Stimulated activated CD4-positive, alpha-beta T cell treated with anti-CD3 and anti-CD28 coated beads, Interleukin-4, amount 100 ng/mL, for 48 hours (primary cell): Measurements from ENCODE around the gene TRAPPC13.
"Not testable (repeated sequence)": the region's sequence is repeated elsewhere in the genome, so short reads cannot be mapped to it uniquely, and the experiment has no call there.

Experiments used
- DNase-seq, 2 donors: peaks; one replicate each; pipeline ENCODE4 v3.0.0-alpha.2; 2020; ENCODE audit warnings: low read depth in 2 of 2

TRAPPC13 gene

GRCh38 chr5:65624571-65625555, at the start of gene TRAPPC13, which contains the start of gene SHLD3:
Gene TRAPPC13, plus strand, starts transcription at chr5:65625027. Its CDS starts 34 bp downstream, at chr5:65625061.
Gene SHLD3, plus strand, starts transcription at chr5:65625027. Its CDS starts 4,561 bp downstream, at chr5:65629588.
- peak; percentile 57 to 75 for DNase-seq

DNA sequence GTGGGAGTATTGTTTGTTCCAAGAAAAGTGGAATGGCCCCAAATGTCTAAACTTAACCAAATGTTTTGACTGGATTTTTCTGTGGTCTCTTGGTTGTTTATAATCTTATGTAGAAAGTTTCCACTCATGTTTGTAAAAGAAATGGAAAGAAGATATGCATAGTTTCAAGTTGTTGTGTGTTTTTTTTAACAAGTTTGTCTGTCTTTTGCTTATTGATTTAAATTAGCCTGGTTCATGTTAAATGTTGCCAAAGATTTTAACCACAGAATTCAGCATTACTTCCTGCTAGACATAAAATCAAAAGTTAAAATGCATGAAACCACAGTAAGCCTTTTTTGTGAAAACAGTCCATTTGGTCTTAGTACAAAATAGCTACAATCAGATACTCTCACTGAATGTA, 47.7 kb upstream of the TRAPPC13 start:
- no peak for DNase-seq

DNA sequence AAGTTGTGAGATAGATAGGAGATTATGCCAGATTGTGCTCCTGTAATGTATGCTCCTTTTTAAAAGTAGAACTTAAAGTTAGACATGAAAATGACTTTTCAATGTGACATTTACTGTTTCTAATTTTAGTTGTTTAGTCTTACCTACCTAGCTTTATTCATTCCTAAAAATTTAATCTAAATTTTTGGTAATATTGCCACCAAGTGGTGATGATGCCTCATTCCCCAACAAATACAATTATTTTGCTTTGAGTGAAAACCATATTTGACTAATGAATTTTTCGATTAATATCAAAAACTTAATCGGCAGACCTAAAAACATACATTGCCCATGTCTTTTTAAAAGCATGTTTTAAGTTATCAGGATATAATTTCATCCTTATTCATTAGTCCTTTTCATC, 36.1 kb upstream of the TRAPPC13 start:
- no peak for DNase-seq

- DNase-seq = not testable (repeated sequence)
Observed at GRCh38 chr5:65601761-65602160, 23.1 kb upstream of the TRAPPC13 start.

DNA sequence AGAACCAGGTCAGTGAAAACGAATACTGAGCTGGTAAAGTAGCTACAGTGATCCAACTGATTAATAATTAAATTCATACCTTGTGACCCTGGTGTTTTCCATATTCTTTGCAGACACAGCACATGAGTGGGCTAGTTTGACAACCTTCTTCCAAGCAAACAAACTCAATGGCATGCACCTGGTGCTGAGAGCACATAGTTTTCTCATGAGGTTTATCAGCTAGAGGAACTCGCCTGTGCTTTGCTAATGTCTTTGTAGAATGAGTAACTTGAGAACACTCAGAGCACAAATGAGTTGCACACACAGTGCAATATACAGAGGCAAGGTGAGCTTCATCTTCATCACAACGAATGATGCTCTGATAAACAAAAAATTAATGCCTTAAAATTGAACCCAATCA, 13.3 kb upstream of the TRAPPC13 start:
- DNase-seq = no peak

DNA sequence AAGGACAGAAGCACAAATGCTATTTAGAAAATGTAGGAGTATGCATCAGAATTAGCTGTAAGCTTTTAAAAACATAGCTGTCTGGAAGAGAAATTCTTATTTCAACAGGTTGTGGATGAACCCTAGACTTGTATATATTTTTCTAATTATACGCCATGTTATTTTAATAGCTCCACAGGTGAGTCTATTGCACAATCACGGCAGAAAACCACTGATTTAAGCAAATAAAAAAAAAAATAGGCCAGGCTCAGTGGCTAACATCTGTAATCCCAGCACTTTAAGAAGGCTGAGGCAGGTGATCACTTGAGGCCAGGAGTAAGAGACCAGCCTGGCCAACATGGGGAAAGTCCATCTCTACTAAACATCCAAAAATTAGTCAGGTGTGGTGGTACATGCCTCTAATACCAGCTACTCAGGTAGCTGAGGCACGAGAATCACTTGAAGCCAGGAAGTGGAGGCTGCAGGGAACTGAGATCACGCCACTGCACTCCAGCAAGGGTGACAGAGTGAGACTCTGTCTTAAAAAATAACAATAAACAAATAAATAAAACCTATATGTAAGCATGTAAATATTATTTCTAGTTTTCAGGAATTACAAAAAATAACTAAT, 12.4 kb upstream of the TRAPPC13 start:
- no peak for DNase-seq

DNA sequence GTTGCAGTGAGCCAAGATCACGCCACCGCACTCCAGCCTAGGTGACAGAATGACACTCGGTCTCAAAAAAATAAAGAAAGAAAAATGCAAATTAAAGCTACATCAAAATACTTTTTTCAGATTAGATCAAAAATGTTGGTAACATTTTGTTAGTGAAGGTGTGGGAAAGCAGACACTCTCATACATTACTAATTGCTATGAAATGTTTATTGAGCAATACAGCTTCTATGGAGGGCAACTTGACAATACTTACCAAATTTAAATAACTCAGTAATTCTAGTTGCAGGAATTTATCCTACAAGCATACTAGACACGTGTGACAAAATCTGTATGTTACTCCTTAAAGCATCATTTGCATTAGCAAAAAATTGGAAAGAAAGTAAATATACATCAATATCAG, 4.8 kb upstream of the TRAPPC13 start:
- no peak for DNase-seq

DNA sequence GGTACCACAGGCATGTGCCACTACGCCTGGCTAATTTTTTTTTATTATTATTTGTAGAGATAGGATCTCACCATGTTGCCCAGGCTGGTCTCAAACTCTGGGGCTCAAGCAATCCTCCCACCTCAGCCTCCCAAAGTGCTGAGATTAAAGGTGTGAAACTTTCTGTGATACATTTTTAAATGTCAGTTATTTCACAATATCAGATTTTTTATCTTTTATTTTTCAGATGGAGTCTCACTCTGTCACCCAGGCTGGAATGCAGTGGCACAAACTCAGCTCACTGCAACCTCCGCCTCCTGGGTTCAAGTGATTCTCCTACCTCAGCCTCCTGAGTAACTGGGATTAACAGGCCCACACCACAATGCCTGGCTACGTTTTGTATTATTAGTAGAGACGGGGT, 2.9 kb upstream of the TRAPPC13 start:
- not testable (repeated sequence) for DNase-seq

DNA sequence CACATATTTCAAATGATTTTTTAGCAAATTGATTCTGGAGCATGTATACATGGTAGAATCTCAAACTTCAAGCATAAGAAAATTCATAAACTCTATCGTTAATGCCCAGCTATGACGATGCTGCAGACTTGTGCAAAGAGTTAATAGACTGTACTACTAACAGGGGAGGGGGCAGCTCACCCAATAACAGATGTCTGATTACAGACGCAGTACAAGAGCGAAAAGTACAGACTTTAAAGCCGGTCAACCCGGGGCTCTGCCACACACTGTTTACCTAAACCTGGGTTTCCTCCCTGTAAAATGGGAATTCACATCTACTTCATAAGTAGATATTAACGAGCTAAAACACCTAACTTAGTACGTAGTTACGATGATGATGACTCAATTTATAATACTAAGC, 1.3 kb upstream of the TRAPPC13 start:
- no peak for DNase-seq

DNA sequence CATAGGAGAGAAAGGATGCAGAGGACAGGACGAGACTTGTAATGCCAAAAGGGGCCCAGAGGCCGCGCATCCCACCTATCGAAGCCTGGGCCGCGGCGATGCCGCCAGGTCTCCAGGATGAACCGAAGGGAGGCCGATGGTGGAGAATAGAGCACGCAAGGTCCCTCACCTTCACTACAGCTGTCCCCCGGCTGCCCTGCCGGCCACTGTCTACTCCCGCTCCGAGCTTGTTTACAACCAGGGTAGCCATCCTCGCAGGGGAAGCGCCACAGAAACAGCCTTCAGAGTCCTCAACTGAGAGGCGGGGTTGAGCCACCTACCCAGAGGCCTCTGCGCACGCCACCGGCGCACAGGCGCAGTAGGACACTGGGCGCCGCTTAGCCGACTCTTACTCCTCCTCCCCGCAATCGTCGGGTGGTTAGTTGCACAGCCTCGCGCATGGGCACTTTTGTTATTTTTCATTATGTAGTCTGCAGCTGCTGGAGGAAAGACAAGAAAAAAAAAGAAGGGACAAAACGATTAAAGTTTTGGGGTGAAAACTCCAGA, 729 bp upstream of the TRAPPC13 start, which contains the start of gene TRIM23:
TSS of gene TRIM23 (minus strand) at position 309 of the 546 bp plus-strand sequence. CDS start at position 250, 59 bp downstream.
- peak; percentile 75 to 87 for DNase-seq

DNA sequence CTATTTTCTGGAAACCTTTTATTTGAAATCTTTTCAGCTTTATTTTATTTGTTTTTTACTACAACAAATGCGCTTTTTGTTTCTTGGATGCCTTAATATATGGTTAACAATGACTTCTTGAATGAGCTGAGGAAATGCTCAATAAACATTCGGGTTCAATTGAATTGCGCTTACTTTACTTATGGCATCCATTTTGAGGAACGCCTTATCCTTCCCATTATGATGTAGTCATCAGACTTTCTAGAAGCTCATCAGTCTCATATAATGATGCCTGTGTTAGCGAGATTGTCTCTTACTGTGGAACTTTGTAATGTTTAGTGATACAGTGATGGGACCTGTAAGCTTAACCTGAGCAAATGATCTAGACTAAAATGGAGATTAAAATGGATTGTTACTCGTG, 916 bp downstream of the TRAPPC13 start:
- no peak for DNase-seq

DNA sequence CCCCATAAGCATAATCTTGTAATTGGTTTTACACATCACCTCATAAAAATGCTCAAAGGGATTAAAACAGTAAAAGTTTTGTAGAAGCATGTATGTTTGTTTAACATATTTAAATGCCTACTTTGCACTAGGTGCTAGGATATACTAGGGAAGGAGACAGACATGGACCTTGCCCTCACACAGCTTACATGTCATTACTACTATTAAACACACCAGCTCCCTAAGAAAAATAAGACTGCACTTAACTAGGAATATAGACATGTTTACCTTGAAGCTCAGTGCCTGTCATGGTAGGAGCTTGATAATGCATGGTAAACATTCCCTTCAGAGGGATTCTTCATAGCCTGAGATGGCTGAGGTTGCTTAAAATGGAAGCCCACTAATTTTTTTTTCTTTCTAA, 6.2 kb downstream of the TRAPPC13 start:
- no peak for DNase-seq

GRCh38 chr5:65640240-65640639, 15.4 kb downstream of the TRAPPC13 start:
- no peak for DNase-seq

GRCh38 chr5:65646938-65647337, 22.1 kb downstream of the TRAPPC13 start:
- no peak for DNase-seq

DNA sequence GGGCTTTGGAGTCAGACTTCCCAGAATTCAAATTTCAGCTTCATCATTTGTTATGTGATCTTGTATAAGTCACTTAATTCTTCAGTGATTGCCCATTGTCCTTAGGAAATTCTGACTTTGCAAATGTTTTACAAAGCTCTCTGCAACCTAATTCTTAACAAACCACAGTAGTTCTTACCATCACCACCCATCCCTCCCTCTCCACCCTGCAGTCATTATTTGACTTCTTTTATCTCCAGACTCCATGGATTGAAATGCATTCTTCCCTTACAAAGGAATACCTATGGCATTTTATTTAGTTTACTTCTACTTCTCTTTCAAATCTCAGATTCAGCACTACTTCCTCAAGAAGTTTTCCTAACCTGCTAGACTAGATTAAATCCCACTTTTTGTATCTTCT, 23.1 kb downstream of the TRAPPC13 start:
- DNase-seq = no peak

- no peak for DNase-seq
Observed at GRCh38 chr5:65651144-65651543, 26.3 kb downstream of the TRAPPC13 start.

DNA sequence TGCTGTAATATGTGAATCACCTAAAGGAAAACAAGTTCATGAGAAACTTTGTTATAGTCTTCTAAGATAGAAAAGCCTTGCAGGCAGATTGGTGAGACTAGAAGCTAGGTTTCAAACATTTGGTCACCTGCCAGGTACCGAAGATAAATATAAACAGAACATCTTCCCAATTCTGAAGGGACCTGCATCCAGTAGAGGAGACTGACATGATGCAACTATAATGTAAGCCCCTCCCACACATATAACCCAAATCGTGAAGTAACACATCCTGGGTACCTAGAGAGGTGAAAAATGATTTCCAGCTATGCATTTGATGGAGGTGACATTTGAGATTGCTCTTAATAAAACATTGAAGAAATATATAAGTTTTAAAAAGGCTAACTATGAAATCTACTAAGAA, 29.9 kb downstream of the TRAPPC13 start:
- no peak for DNase-seq

DNA sequence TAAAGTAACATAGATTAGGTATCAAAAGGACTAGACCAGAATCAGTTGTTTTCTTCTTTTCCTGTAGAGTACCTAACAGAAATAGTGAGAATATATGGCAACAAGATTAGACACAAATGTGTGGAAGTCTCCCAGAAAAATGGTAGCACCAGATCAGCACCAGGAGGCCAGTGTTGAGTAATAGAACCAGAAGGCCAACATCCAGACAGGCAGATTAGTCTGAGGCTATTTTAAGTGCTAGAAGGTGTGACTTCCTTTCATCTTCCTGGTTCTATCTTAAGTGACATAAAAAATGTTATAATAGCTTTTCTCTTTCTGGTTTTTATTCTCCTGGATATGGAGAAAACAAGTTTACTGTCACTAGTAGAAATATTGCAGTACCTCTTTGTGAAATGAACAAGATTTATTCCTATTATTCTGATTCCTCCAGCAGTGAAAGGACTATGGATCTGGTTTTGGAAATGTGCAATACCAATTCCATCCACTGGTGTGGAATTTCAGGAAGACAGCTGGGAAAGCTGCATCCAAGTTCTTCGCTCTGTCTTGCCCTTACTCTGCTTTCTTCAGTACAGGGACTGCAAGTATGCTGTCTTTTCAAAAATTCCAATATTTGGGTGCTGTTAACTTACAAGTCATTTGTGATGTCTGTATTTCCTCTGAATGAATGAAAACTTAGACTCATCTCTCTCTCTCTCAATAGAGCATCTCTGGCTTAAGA, 39.1 kb downstream of the TRAPPC13 start:
- no peak for DNase-seq

- DNase-seq = no peak
Observed at GRCh38 chr5:65668696-65669095, 43.9 kb downstream of the TRAPPC13 start.

- no peak for DNase-seq
Observed at GRCh38 chr5:65672796-65673195, 48.0 kb downstream of the TRAPPC13 start.

GRCh38 chr5:65674749-65675148, 49.9 kb downstream of the TRAPPC13 start:
- no peak for DNase-seq

GRCh38 chr5:65676056-65676455, 51.2 kb downstream of the TRAPPC13 start:
- not testable (repeated sequence) for DNase-seq
